Keratinocyte (primary cell): ENCODE data around the gene ANAPC5. TPM values are rescaled to one million over a fixed set of nuclear protein-coding genes. Genes with fewer than 3 reads are reported as not detected.

Source experiments
- DNase-seq: peaks from one replicate; pipeline ENCODE4 v3.0.0-alpha.2; 2011; ENCODE audit warnings: low read depth, missing footprints, low spot score
- FAIRE-seq: peaks from 2 replicates; lab custom pipeline; 2011; peaks lifted over from hg19 to GRCh38; lab: Jason Lieb, UNC
- H2AFZ ChIP-seq: 2 replicates; pipeline ENCODE4 v1.6.0; 2012; ENCODE audit warnings: low read length, control low read depth, inconsistent platforms; ENCODE audit not compliant: control insufficient read depth
- H3K27ac ChIP-seq: 2 replicates; pipeline ENCODE4 v1.5.1; 2011; ENCODE audit warnings: low read length; ENCODE audit not compliant: control insufficient read depth, insufficient read depth
- H3K27me3 ChIP-seq: 3 replicates; pipeline ENCODE4 v1.6.0; 2011; ENCODE audit warnings: low read length; ENCODE audit not compliant: control insufficient read depth, insufficient read depth; ENCODE audit errors: extremely low read depth
- H3K36me3 ChIP-seq, 2 experiments: 2 replicates in 1 of 2; 3 replicates in 1 of 2; pipeline ENCODE4 v1.5.1; 2011; ENCODE audit warnings: low read length in 2 of 2, mild to moderate bottlenecking in 1 of 2; ENCODE audit not compliant: control insufficient read depth in 2 of 2, insufficient read depth in 2 of 2; ENCODE audit errors: extremely low read depth in 1 of 2
- H3K4me1 ChIP-seq: 3 replicates; pipeline ENCODE4 v1.5.1; 2011; ENCODE audit warnings: low read length; ENCODE audit not compliant: control insufficient read depth, insufficient read depth; ENCODE audit errors: extremely low read depth
- H3K4me2 ChIP-seq: 3 replicates; pipeline ENCODE4 v1.6.0; 2011; ENCODE audit warnings: low read depth, low read length; ENCODE audit not compliant: control insufficient read depth, insufficient read depth; ENCODE audit errors: extremely low read depth
- H3K4me3 ChIP-seq, 3 experiments: fragments of 200-600 bp in 1 of 3; sonication (generic) in 1 of 3; 2 replicates in 2 of 3; 3 replicates in 1 of 3; pipeline ENCODE4 v1.5.1; 2011 to 2016; ENCODE audit warnings: low read length in 3 of 3, mild to moderate bottlenecking in 3 of 3, control low read depth in 2 of 3, inconsistent platforms in 1 of 3, low read depth in 1 of 3, mixed read lengths in 1 of 3, mixed run types in 1 of 3, moderate library complexity in 1 of 3; ENCODE audit not compliant: control insufficient read depth in 2 of 3, insufficient read depth in 2 of 3; ENCODE audit errors: extremely low read depth in 1 of 3
- H3K79me2 ChIP-seq: 2 replicates; pipeline ENCODE4 v1.6.0; 2012; ENCODE audit warnings: low read length; ENCODE audit not compliant: control insufficient read depth, insufficient read depth
- H3K9ac ChIP-seq: 3 replicates; pipeline ENCODE4 v1.6.0; 2011; ENCODE audit warnings: low read length; ENCODE audit not compliant: control insufficient read depth, insufficient read depth; ENCODE audit errors: extremely low read depth
- H3K9me1 ChIP-seq: 3 replicates; pipeline ENCODE4 v1.6.0; 2011; ENCODE audit warnings: low read length; ENCODE audit not compliant: control insufficient read depth, insufficient read depth; ENCODE audit errors: extremely low read depth
- H3K9me3 ChIP-seq: 2 replicates; pipeline ENCODE4 v1.5.1; 2012; ENCODE audit warnings: low read depth, low read length; ENCODE audit not compliant: control insufficient read depth
- H4K20me1 ChIP-seq: 3 replicates; pipeline ENCODE4 v1.6.0; 2011; ENCODE audit warnings: low read length; ENCODE audit not compliant: control insufficient read depth, insufficient read depth; ENCODE audit errors: extremely low read depth
- CTCF ChIP-seq, 3 experiments: IDR thresholded peaks in 1 of 3; conservative IDR thresholded peaks in 1 of 3; optimal IDR thresholded peaks in 1 of 3; 2 replicates in 2 of 3; 3 replicates in 1 of 3; pipeline versions ENCODE3 to v1.5.1; 2011; ENCODE audit warnings: low read length in 3 of 3, mild to moderate bottlenecking in 3 of 3, moderate library complexity in 2 of 3, control low read depth in 1 of 3, inconsistent platforms in 1 of 3; ENCODE audit not compliant: insufficient read depth in 2 of 3; ENCODE audit errors: extremely low read depth in 1 of 3
- EZH2 ChIP-seq: IDR thresholded peaks from one replicate; pipeline ENCODE4 v1.6.1; 2012; ENCODE audit warnings: inconsistent platforms, mild to moderate bottlenecking, low read length, moderate library complexity
- dilution Hi-C: fragments of 300-500 bp; cut with MboI; formaldehyde crosslinking; loops from one replicate; pipeline ENCODE4 v1.7.0; 2020; ENCODE audit warnings: low sequenced_read_pairs; ENCODE audit not compliant: extremely low pct_ligation_motif_present
- polyA plus RNA-seq, 5 experiments: library from polyadenylated mRNA; depleted of rRNA in 3 of 5; stranded (reverse) in 3 of 5; stranded (forward) in 1 of 5; unstranded in 1 of 5; fragments of >200 nt; gene quantifications; 1 replicate in 1 of 5; 2 replicates in 3 of 5; 3 replicates in 1 of 5; pipeline versions ENCODE4 v1.2.1 to v1.2.3, GENCODE V29; 2011 to 2012; ENCODE audit warnings: missing spikeins in 2 of 5, low read depth in 1 of 5, low replicate concordance in 1 of 5

ANAPC5 gene
- polyA plus RNA-seq, 1 donor (not counting 4 experiments of a cell fraction or from before 2014, with no cell fraction given): 115 TPM

DNA sequence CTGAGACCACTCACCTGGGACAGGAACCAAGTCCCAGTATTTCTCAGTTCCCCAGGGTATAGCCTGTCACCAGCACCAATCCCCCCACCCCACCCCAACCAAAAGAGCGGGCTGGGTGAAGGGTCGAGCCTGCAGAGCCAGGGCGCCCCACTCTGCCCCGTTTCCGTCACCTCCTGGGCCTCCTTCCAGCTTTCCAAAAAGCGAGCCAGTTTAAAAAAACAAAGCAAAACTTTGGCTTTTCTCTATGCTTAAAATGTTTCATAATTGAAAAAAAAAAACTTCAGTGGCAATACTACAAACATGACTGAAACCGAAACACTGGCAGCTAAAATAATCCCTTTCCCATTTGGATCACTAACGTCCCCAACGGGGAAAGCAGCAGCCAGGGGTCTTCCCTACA is 63.2 kb downstream of the ANAPC5 start:
- Histone ChIP-seq H2AFZ (no peak overlapping the region), H3K9me1 (no peaks in the 10 kb centered on the region), H4K20me1 (no peaks in the 10 kb centered on the region), H3K4me3 (no peak overlapping the region), H3K27ac (no peak overlapping the region), H3K36me3 (peaks cover 0 to 6% of the 10 kb centered on the region in 2 experiments), H3K9me3 (no peaks in the 10 kb centered on the region), H3K79me2 (peaks cover 11% of the 10 kb centered on the region), H3K27me3 (no peaks in the 10 kb centered on the region), H3K4me1 (no peaks in the 10 kb centered on the region), H3K9ac (no peak overlapping the region), H3K4me2 (no peak overlapping the region)
- no peak for DNase-seq
- no peak for TF ChIP-seq EZH2
- TF ChIP-seq CTCF (optimal IDR thresholded peaks at IDR 0.05 in 1 of 3, IDR thresholded peaks at IDR 0.05 in 1 of 3, conservative IDR thresholded peaks at IDR 0.05 in 1 of 3; ENCODE audit: extremely low read depth in 1 of 3, insufficient read depth in 2 of 3, low read length in 3 of 3): no peak
- FAIRE-seq: no peak
- dilution Hi-C loops: no loop called here

- peaks cover 6% of the 10 kb centered on the region for H3K79me2 ChIP-seq
- DNase-seq: no peak
- peaks cover 0 to 6% of the 10 kb centered on the region in 2 experiments for H3K36me3 ChIP-seq
- H3K9me3 ChIP-seq: no peaks in the 10 kb centered on the region
- no peaks in the 10 kb centered on the region for H3K27me3 ChIP-seq
- no peak overlapping the region for H3K9ac ChIP-seq
- H3K27ac ChIP-seq: no peak overlapping the region
- dilution Hi-C loops: no loop called here
- no peak overlapping the region for H3K4me3 ChIP-seq
- no peak overlapping the region for H3K4me2 ChIP-seq
- H3K4me1 ChIP-seq: no peaks in the 10 kb centered on the region
- no peak for TF ChIP-seq EZH2
- H4K20me1 ChIP-seq: no peaks in the 10 kb centered on the region
- no peak overlapping the region for H2AFZ ChIP-seq
- H3K9me1 ChIP-seq: no peaks in the 10 kb centered on the region
- no peak for FAIRE-seq
Measured at GRCh38 chr12:121288158-121288845, 63.9 kb downstream of the ANAPC5 start.
